Measurements from ENCODE around the gene ZNF57.

The ZNF57 gene

DNA sequence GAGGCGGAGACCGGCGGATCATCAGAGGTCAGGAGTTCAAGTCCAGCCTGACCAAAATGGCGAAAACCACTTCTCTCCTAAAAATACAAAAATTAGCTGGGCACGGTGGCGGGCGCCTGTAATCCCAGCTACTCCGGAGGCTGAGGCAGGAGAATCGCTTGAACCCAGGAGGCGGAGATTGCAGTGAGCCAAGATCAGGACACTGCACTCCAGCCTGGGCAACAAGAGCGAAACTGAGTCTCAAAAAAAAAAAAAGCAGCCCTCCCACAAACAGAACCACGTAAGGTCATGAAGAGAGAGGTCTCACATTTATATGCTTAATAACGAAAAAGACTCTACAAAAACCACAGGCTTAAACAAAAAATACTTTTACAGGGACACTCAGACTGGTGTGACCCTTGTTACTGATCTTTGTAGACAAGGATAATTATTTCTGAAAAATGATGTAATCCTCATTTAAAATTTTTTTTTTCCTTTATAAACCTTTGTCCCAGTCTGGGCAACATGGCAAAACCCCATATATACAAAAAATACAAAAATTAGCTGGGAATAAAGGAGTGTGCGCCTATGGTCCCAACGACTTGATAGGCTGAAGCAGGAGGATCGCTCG, 45.0 kb downstream of the ZNF57 start (continued):
- TF ChIP-seq ZNF266 (tag by site-specific recombination; IDR thresholded peaks at IDR 0.05; ENCODE audit: low read depth) (no peak), ZSCAN30 (tag by site-specific recombination; IDR thresholded peaks at IDR 0.05) (no peak), GLI2 (tag by site-specific recombination; IDR thresholded peaks at IDR 0.05; ENCODE audit: borderline replicate concordance, low read depth) (no peak), ZNF10 (tag by site-specific recombination; IDR thresholded peaks at IDR 0.05) (no peak), ZNF768 (tag by site-specific recombination; IDR thresholded peaks at IDR 0.05) (no peak), ZNF221 (tag by site-specific recombination; IDR thresholded peaks at IDR 0.05; ENCODE audit: borderline replicate concordance) (no peak), ZNF629 (tag by site-specific recombination; IDR thresholded peaks at IDR 0.05) (peak; percentile 75), ZNF677 (tag by site-specific recombination; IDR thresholded peaks at IDR 0.05) (no peak), ZNF596 (tag by site-specific recombination; IDR thresholded peaks at IDR 0.05) (no peak), ZNF555 (tag by site-specific recombination; conservative IDR thresholded peaks at IDR 0.05) (no peak), ZSCAN16 (tag by site-specific recombination; IDR thresholded peaks at IDR 0.05) (no peak), TRIM28 (IDR thresholded peaks at IDR 0.05; ENCODE audit: borderline replicate concordance, low read length) (no peak), ZNF600 (tag by site-specific recombination; IDR thresholded peaks at IDR 0.05) (0 out of 2 replicates have a peak, but pooled peaks have one; percentile 17), ZNF423 (tag by site-specific recombination; IDR thresholded peaks at IDR 0.05) (no peak)
- TF ChIP-seq, protein P1, sequence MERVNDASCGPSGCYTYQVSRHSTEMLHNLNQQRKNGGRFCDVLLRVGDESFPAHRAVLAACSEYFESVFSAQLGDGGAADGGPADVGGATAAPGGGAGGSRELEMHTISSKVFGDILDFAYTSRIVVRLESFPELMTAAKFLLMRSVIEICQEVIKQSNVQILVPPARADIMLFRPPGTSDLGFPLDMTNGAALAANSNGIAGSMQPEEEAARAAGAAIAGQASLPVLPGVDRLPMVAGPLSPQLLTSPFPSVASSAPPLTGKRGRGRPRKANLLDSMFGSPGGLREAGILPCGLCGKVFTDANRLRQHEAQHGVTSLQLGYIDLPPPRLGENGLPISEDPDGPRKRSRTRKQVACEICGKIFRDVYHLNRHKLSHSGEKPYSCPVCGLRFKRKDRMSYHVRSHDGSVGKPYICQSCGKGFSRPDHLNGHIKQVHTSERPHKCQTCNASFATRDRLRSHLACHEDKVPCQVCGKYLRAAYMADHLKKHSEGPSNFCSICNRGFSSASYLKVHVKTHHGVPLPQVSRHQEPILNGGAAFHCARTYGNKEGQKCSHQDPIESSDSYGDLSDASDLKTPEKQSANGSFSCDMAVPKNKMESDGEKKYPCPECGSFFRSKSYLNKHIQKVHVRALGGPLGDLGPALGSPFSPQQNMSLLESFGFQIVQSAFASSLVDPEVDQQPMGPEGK (tag by site-specific recombination; IDR thresholded peaks at IDR 0.05), result peak; percentile 10; the same call in 1 of the 2 replicates
- TF ChIP-seq, protein P2, sequence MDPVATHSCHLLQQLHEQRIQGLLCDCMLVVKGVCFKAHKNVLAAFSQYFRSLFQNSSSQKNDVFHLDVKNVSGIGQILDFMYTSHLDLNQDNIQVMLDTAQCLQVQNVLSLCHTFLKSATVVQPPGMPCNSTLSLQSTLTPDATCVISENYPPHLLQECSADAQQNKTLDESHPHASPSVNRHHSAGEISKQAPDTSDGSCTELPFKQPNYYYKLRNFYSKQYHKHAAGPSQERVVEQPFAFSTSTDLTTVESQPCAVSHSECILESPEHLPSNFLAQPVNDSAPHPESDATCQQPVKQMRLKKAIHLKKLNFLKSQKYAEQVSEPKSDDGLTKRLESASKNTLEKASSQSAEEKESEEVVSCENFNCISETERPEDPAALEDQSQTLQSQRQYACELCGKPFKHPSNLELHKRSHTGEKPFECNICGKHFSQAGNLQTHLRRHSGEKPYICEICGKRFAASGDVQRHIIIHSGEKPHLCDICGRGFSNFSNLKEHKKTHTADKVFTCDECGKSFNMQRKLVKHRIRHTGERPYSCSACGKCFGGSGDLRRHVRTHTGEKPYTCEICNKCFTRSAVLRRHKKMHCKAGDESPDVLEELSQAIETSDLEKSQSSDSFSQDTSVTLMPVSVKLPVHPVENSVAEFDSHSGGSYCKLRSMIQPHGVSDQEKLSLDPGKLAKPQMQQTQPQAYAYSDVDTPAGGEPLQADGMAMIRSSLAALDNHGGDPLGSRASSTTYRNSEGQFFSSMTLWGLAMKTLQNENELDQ (tag by site-specific recombination; IDR thresholded peaks at IDR 0.05; ENCODE audit: low read depth), result no peak
- TF ChIP-seq, protein P3, sequence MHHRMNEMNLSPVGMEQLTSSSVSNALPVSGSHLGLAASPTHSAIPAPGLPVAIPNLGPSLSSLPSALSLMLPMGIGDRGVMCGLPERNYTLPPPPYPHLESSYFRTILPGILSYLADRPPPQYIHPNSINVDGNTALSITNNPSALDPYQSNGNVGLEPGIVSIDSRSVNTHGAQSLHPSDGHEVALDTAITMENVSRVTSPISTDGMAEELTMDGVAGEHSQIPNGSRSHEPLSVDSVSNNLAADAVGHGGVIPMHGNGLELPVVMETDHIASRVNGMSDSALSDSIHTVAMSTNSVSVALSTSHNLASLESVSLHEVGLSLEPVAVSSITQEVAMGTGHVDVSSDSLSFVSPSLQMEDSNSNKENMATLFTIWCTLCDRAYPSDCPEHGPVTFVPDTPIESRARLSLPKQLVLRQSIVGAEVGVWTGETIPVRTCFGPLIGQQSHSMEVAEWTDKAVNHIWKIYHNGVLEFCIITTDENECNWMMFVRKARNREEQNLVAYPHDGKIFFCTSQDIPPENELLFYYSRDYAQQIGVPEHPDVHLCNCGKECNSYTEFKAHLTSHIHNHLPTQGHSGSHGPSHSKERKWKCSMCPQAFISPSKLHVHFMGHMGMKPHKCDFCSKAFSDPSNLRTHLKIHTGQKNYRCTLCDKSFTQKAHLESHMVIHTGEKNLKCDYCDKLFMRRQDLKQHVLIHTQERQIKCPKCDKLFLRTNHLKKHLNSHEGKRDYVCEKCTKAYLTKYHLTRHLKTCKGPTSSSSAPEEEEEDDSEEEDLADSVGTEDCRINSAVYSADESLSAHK (tag by site-specific recombination; IDR thresholded peaks at IDR 0.05), result no peak
- TF ChIP-seq, protein P4, sequence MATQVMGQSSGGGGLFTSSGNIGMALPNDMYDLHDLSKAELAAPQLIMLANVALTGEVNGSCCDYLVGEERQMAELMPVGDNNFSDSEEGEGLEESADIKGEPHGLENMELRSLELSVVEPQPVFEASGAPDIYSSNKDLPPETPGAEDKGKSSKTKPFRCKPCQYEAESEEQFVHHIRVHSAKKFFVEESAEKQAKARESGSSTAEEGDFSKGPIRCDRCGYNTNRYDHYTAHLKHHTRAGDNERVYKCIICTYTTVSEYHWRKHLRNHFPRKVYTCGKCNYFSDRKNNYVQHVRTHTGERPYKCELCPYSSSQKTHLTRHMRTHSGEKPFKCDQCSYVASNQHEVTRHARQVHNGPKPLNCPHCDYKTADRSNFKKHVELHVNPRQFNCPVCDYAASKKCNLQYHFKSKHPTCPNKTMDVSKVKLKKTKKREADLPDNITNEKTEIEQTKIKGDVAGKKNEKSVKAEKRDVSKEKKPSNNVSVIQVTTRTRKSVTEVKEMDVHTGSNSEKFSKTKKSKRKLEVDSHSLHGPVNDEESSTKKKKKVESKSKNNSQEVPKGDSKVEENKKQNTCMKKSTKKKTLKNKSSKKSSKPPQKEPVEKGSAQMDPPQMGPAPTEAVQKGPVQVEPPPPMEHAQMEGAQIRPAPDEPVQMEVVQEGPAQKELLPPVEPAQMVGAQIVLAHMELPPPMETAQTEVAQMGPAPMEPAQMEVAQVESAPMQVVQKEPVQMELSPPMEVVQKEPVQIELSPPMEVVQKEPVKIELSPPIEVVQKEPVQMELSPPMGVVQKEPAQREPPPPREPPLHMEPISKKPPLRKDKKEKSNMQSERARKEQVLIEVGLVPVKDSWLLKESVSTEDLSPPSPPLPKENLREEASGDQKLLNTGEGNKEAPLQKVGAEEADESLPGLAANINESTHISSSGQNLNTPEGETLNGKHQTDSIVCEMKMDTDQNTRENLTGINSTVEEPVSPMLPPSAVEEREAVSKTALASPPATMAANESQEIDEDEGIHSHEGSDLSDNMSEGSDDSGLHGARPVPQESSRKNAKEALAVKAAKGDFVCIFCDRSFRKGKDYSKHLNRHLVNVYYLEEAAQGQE (tag by site-specific recombination; IDR thresholded peaks at IDR 0.05), result 0 out of 2 replicates have a peak, but pooled peaks have one; percentile 8
- TF ChIP-seq, protein P5, sequence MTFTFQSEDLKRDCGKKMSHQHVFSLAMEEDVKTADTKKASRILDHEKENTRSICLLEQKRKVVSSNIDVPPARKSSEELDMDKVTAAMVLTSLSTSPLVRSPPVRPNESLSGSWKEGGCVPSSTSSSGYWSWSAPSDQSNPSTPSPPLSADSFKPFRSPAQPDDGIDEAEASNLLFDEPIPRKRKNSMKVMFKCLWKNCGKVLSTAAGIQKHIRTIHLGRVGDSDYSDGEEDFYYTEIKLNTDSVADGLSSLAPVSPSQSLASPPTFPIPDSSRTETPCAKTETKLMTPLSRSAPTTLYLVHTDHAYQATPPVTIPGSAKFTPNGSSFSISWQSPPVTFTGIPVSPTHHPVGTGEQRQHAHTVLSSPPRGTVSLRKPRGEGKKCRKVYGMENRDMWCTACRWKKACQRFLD (tag by site-specific recombination; IDR thresholded peaks at IDR 0.05), result no peak
- TF ChIP-seq, protein P6, sequence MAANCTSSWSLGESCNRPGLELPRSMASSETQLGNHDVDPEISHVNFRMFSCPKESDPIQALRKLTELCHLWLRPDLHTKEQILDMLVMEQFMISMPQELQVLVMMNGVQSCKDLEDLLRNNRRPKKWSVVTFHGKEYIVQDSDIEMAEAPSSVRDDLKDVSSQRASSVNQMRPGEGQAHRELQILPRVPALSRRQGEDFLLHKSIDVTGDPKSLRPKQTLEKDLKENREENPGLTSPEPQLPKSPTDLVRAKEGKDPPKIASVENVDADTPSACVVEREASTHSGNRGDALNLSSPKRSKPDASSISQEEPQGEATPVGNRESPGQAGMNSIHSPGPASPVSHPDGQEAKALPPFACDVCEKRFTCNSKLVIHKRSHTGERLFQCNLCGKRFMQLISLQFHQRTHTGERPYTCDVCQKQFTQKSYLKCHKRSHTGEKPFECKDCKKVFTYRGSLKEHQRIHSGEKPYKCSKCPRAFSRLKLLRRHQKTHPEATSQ (tag by site-specific recombination; IDR thresholded peaks at IDR 0.05), result no peak
- TF ChIP-seq, protein P7, sequence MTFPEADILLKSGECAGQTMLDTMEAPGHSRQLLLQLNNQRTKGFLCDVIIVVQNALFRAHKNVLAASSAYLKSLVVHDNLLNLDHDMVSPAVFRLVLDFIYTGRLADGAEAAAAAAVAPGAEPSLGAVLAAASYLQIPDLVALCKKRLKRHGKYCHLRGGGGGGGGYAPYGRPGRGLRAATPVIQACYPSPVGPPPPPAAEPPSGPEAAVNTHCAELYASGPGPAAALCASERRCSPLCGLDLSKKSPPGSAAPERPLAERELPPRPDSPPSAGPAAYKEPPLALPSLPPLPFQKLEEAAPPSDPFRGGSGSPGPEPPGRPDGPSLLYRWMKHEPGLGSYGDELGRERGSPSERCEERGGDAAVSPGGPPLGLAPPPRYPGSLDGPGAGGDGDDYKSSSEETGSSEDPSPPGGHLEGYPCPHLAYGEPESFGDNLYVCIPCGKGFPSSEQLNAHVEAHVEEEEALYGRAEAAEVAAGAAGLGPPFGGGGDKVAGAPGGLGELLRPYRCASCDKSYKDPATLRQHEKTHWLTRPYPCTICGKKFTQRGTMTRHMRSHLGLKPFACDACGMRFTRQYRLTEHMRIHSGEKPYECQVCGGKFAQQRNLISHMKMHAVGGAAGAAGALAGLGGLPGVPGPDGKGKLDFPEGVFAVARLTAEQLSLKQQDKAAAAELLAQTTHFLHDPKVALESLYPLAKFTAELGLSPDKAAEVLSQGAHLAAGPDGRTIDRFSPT (tag by site-specific recombination; IDR thresholded peaks at IDR 0.05), result 0 out of 2 replicates have a peak, but pooled peaks have one; percentile 19
- TF ChIP-seq, protein P8, sequence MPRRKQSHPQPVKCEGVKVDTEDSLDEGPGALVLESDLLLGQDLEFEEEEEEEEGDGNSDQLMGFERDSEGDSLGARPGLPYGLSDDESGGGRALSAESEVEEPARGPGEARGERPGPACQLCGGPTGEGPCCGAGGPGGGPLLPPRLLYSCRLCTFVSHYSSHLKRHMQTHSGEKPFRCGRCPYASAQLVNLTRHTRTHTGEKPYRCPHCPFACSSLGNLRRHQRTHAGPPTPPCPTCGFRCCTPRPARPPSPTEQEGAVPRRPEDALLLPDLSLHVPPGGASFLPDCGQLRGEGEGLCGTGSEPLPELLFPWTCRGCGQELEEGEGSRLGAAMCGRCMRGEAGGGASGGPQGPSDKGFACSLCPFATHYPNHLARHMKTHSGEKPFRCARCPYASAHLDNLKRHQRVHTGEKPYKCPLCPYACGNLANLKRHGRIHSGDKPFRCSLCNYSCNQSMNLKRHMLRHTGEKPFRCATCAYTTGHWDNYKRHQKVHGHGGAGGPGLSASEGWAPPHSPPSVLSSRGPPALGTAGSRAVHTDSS (tag by site-specific recombination; IDR thresholded peaks at IDR 0.05), result no peak
